ENCODE measurements around the gene SHCBP1L.

SHCBP1L gene

GRCh38 chr1:182888736-182889531, 64.0 kb downstream of the SHCBP1L start:
- DNase-seq, result no peak

- no peak for DNase-seq
These were observed 66.0 kb downstream of the SHCBP1L start for GRCh38 chr1:182886985-182887384.

- no peak for DNase-seq
These were observed 67.4 kb downstream of the SHCBP1L start for GRCh38 chr1:182885591-182885990.

GRCh38 chr1:182884872-182885271, 68.1 kb downstream of the SHCBP1L start:
- no peak for DNase-seq

GRCh38 chr1:182877842-182878241, 75.1 kb downstream of the SHCBP1L start:
- DNase-seq, result no peak

GRCh38 chr1:182877331-182877730, 75.6 kb downstream of the SHCBP1L start:
- DNase-seq, result no peak

- DNase-seq, result no peak
These were observed 77.1 kb downstream of the SHCBP1L start for GRCh38 chr1:182875889-182876288.

- DNase-seq, result no peak
These were observed 80.1 kb downstream of the SHCBP1L start for GRCh38 chr1:182872881-182873280.

- no peak for DNase-seq
These were observed 83.7 kb downstream of the SHCBP1L start for GRCh38 chr1:182869241-182869666.

- no peak for DNase-seq
These were observed 85.1 kb downstream of the SHCBP1L start for GRCh38 chr1:182867861-182868260.

- no peak for DNase-seq
These were observed 89.0 kb downstream of the SHCBP1L start for GRCh38 chr1:182863940-182864339.

- DNase-seq, result no peak
These were observed 90.1 kb downstream of the SHCBP1L start for GRCh38 chr1:182862827-182863226.

GRCh38 chr1:182861994-182862393, 91.0 kb downstream of the SHCBP1L start:
- no peak for DNase-seq

- no peak for DNase-seq
These were observed 92.3 kb downstream of the SHCBP1L start for GRCh38 chr1:182860658-182861057.

- no peak for DNase-seq
These were observed 95.8 kb downstream of the SHCBP1L start for GRCh38 chr1:182857212-182857611.

GRCh38 chr1:182855911-182856310, 97.1 kb downstream of the SHCBP1L start:
- no peak for DNase-seq

- DNase-seq, result no peak
These were observed 101.1 kb downstream of the SHCBP1L start for GRCh38 chr1:182851825-182852224.

- no peak for DNase-seq
These were observed 102.6 kb downstream of the SHCBP1L start for GRCh38 chr1:182850319-182850718.

Data from CD4-positive, alpha-beta T cell treated with Interleukin-17A for 4 hours (primary cell).